Skeletal muscle cell (primary cell): Measurements from ENCODE around the gene EIF4E2.

Experiments
- DNase-seq: peaks from one replicate; pipeline ENCODE4 v3.0.0-alpha.2; 2010; ENCODE audit warnings: low read depth
- H3K4me3 ChIP-seq: 2 replicates; pipeline ENCODE4 v1.5.1; 2011; ENCODE audit warnings: low read depth, mild to moderate bottlenecking, control low read depth, low read length, moderate library complexity

The EIF4E2 gene

GRCh38 chr2:232615339-232615738 lies 64.8 kb downstream of the EIF4E2 start:
- H3K4me3 ChIP-seq, result no peak overlapping the region
- no peak for DNase-seq
